ENCODE measurements around the gene BAG2.

Gene BAG2

DNA sequence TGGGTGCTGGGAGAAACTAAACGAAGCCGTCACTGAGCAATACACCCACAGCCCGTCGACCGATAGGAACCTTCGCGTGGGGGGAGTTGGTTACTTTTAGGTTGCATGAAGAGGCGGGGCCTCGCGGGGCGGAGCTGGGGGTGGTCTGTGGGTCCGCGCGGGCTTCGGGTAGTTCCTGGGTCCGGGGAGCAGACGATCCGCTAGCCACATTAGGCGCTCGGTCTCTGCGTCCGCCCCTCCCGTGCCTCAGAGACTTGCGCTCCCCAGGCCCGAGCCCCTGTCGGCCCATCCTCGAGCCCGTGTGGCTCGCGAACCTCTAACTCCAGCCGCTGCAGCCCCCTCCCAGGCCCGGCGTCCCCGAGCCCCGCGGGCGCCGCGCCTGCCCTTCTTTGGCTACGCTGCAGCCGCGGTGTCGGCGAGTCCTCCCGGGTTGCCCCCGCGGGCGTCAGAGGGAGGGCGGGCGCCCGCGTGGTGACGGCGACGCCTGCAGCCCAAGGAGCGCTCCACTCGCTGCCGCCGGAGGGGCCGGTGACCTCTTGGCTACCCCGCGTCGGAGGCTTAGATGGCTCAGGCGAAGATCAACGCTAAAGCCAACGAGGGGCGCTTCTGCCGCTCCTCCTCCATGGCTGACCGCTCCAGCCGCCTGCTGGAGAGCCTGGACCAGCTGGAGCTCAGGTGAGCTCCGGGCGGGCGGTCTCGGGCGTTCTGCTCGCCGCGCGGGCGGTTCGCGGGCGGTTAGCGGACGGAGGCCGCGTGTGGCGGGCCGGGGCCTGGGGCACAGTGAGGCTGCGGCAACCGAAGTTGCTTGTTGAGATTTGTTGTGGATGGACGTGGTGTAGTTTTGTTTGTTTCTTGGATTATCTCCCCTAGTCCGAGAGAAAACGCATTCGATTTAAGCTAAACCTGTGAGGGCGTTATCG, at the start of gene BAG2:
Gene BAG2, plus strand, starts transcription at position 191 of the 920 bp plus-strand sequence. Its CDS starts 372 bp downstream, at position 563.
- no peak for DNase-seq

DNA sequence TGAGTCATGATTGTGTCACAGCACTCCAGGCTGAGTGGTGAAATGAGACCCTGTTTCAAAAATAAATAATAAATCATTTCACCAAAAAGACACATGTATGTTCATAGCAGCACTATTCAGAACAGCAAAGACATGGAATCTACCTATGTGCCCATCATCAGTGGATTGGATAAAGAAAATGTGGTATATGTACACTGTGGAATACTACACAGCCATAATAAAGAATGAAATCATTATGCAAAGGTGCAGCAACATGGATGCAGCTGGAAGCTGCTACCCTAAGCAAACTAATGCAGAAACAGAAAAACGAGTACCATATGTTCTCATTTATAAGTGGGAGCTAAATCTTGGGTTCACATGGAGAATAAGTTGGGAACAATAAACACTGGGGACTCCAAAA, 49.0 kb upstream of the BAG2 start:
- no peak for DNase-seq

GRCh38 chr6:57127763-57128162, 44.4 kb upstream of the BAG2 start:
- no peak for DNase-seq

- DNase-seq, result no peak
Observed at GRCh38 chr6:57130661-57131177, 41.4 kb upstream of the BAG2 start.

DNA sequence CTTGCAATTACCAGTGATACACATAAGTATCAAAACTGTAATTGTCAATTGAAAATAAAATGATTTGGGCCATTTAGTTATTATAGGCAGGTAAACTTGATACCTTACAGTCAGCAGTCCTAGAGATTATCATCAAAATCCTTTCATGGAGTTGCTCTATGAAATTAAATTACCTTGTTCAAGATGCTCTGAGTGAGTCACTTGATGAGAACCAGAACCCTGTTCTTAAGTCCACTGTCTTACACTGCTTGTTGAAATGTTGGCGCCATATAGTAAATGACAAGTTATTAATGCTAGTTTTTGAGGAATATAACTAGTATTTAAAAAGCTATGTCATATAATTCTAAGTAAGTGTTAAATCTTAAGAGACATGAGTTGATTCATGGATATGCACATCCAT, 37.2 kb upstream of the BAG2 start:
- no peak for DNase-seq

GRCh38 chr6:57135885-57136284, 36.2 kb upstream of the BAG2 start:
- DNase-seq, result no peak

GRCh38 chr6:57137350-57137749, 34.8 kb upstream of the BAG2 start:
- DNase-seq, result no peak

GRCh38 chr6:57138026-57138425, 34.1 kb upstream of the BAG2 start:
- no peak for DNase-seq

DNA sequence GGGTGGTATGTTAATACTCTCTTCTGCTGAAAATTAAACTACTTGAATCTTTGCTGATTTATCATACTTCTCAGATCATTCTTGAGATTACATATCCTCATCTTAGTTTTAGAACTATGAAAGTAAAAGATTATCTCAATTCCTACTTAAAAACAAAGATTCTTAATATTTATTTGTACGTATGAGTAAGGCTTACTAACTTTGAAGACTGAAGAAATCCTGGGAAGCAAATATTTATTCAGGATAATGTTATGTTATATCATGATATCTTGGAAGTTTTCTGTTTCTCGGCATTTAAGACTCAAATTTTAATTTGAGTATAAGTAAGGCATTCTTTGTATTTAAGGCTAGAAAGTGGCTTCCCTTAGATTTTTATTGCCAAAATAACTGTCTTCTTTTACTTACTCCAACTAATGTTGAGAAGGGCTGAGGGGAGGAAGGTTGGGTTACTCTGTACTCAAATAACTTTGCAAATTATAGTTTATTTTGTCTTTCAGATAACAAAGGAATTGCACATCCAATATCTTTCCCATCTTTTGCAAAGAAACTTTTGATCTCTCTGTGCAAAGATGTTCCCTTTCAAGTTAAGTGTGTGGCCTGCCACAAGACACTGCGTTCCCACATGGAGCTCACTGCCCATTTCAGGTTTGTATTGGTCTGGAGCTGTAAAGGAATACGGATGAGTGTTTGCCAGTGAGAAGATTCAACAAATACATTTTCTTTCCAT, 30.5 kb upstream of the BAG2 start:
- no peak for DNase-seq

GRCh38 chr6:57142178-57142525, 30.0 kb upstream of the BAG2 start:
- DNase-seq, result no peak

GRCh38 chr6:57143690-57144089, 28.4 kb upstream of the BAG2 start:
- DNase-seq, result no peak

GRCh38 chr6:57147401-57147800, 24.7 kb upstream of the BAG2 start:
- no peak for DNase-seq

- no peak for DNase-seq
Observed at GRCh38 chr6:57147955-57148858, 23.9 kb upstream of the BAG2 start.

DNA sequence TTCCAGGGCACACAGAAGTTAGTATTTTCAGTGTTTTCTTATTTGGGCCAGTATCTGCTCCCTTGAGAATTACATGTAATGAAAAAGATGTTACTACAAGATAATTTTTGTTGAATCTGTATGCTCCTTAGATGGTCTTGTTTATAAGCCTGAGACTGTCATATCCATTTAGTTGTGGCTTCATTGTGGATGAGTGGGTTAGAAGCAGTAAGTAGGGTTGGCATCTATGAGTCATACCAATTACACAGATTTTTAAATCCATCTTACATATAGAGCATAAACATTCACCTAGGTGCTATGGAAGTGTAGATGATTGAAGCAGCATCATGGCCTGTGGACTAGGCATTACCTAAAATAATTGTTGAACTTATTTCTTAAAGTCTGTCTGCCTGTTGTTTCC, 13.5 kb upstream of the BAG2 start:
- no peak for DNase-seq

DNA sequence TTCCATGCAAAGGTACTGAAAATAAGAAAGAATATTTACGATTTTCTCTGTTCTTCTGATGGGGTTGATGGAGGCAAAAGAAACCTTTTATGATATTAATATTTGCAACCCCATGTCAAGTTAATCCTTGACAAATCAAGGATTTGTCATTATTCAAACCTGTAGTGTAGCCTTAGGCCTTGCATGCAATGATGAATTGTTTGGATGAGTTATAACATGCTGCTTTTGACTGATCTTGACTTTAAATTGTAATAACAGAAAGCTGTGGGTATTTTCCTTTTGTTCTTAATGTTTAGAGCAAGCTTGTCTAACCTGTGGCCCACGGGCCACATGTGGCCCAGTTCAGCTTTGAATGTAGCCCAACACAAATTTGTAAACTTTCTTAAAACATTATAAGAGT, 13.0 kb upstream of the BAG2 start:
- DNase-seq, result no peak

- no peak for DNase-seq
Observed at GRCh38 chr6:57162028-57162427, 10.1 kb upstream of the BAG2 start.

GRCh38 chr6:57162516-57162915, 9.6 kb upstream of the BAG2 start:
- no peak for DNase-seq

DNA sequence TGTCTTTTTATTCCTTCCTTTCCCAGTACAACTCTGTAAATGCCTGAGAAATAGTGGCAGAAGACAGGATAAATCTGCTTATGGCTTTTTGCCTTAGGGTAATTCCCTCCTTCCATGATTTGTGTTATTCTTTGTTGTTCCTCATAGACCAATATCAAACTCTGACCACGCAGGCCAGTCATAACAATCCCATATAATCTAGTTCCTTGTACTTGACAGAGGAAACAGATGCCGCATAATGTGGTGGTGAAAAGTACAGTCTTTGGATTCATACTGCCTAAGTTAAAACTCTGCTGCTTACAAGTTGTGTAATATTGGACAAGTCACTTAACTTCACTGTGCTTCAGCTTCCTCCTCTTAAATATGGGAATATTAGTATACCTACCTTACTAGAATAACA, 8.2 kb upstream of the BAG2 start:
- DNase-seq, result no peak

DNA sequence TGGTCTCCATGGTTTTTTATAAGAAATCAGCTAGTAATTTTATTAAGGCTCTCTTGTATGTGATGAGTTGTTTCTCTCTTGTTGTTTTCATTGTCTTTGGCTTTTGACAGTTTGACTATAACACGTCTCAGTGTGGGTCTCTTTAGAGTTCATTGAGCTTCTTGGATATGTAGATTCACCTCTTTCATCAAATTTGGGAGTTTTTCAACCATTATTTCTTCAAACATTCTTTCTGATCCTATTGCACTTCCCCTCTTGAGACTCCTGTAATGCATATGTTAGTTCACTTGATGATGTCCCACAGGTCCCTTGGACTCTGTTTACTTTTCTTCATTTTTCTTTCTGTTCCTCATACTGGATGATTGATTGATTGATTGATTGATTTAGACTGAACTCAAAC, 7.0 kb upstream of the BAG2 start:
- no peak for DNase-seq

- no peak for DNase-seq
Observed at GRCh38 chr6:57173056-57173885, 1.1 kb downstream of the BAG2 start.

DNA sequence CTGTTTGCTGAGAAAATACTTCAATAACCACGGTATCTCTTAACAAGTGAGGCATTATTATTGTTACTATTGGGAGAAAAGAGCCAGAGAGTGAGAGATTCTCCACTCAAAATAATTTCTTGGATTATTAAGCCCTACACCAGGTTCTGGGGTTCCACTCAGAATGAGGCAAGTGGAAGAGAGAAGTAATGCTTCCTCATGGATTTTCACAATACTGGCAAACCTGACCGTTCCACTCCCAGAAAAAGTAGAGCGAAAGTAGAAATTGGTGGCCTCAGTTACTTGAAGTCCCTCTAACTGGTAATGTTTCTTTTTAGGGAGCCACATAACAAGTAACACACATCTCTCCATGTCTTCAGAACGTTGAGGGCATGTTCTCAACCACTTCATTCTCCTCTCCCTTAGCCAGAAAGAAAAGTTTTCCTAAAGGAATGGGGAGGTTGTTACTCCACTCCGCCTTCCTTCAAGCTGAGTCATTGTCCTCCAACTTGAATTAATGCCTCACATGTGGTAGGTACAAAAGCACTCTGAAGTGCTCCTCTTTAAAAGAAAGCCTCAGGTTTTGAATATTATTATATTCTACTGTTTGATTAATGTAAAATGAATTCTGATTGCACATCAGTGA, 1.9 kb downstream of the BAG2 start:
- no peak for DNase-seq

GRCh38 chr6:57174511-57174907, 2.4 kb downstream of the BAG2 start:
- DNase-seq, result no peak

All from NCI-H2081 treated with DMSO at 0.1 percent for 48 hours (cell line).